HG03103 (cell line): ENCODE data around the gene LAMC2.

ENCODE experiments used
- ATAC-seq: cut with Tn5 transposase; IDR thresholded peaks from one replicate; pipeline ENCODE4 v1.9.1; 2021; ENCODE audit warnings: low read depth; ENCODE audit not compliant: unreplicated experiment

Gene LAMC2

DNA sequence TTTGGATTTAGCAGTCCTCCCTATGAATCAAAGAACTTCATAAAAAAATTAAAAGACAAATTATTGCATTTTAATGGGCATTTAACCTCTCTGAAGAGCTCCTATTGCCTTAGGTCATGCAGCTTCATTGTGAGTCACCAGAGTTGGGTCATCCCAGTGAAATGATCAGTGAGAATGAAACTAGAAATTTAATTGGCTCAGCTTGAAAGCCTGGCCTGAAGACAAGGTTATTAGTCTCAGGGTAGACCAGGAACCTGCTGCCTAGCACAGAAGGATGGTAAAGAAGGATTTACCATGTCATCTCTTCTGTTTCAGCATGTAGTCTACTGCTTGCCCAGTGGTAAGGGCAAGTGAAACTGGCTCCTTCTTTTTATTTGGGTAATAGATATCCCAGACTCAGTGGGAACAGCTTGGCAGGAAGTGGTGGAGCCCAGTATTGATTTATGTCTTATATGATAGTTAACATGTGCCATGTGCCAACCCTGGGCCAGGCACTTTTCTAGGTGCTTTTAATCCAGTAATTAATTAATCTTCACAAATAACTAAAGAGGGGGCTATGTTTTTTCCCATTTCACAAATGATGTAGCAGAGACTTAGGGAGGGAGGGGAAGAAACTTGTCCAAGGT lies 23.6 kb downstream of the LAMC2 start:
- no peak for ATAC-seq

DNA sequence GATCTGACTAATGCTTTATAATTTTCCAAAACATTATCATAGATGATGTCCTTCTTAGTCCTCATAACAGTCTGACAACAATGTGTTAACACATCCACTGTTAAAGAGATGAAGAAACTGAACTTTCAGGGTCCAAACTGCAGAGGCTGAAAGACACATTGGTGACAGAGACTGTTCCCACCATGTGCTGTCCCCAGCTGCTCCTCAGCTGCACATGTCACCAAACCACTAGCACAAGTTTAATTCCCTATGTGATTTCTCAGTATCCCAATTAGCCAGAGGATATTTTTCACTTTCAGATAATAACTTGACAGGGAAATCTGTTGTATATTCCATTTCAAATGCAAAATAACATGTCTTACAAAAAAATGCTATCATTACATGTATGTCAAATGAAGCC lies 24.6 kb downstream of the LAMC2 start:
- ATAC-seq = no peak

DNA sequence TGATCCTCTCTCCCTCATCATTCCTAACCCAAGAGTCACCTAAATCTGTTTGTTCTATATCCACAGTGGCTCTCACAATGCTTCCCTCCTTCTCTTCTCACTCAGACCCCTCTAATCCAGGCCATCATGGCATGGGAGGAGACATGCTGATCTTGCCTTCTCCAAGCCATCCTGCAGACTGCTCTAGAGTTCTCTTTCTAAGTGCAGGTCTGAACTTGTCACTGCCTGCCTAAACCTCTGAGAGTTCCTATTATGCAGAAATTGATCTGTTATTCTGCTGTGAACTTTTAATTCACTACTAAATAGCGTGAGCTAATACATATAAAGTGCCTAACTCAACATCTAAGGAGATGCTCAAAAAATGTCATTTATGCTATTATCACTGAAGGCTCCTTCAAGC lies 26.8 kb downstream of the LAMC2 start:
- ATAC-seq = no peak

DNA sequence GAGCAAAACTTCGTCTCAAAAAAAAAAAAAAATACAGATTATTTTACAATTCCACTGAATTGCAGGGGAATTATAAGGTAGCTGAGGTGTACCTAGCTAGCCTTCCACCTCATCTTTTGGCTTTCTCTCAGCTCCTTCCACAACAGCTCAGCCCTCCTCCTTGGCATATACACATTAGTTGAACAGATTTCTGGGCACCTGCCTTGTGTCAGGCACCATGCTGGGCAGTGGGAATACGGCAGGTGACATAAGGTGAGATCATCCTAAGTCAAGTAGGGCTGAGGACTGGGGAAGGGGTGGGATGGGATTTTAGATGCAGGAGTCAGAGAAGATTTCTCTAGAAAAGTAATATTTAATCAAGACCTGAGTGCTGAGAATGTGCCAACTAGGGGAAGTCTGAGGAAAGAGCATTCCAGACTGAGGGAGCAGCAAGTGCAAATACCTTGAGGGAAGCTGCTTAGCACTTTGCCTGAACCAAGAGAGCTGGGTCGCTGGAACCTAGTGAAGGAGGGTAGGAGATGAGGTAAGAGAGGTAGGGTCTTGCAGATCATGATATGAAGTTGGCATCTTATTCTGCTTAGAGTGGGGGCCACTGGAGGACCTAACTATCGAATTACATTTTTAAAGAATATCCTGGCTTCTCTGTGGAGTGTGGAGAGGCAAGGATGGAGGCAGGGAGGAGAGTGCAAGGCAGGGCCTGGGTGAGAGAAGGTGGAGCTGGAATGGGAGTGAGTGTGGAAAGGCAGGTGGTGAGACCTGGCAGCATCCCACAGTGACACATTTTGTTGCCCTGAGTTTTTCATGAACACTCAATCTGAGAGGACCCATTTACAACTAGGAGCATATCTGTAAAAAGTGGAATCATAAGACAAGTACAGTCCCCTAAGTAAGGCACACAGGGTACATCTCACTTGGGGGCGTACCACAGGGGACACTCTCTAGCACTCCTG lies 28.2 kb downstream of the LAMC2 start:
- ATAC-seq = no peak

DNA sequence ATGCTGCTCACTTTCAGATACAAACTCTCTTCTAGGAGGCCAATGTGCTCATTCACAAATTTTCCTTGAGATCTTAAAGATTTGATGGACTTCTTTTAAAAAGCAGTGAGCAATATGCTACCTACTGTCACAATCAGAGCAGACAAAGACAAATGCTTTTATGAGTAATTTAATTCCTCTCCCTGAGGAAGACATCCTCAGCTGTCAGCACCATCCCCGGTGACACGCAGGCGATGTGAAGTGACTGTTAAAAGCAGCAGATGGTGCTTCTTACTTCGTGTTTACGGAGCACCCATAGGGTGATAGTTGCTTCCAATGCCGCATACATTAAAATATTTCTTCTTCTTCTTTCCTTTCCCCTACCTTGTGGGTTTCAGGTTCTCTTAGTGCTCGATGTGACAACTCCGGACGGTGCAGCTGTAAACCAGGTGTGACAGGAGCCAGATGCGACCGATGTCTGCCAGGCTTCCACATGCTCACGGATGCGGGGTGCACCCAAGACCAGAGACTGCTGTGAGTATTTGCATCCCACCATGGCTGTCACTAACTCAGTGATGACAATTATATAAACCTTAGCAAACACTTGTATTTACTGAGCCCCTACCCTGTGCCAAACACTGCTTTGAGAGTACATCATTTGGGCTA lies 29.1 kb downstream of the LAMC2 start:
- ATAC-seq = no peak

DNA sequence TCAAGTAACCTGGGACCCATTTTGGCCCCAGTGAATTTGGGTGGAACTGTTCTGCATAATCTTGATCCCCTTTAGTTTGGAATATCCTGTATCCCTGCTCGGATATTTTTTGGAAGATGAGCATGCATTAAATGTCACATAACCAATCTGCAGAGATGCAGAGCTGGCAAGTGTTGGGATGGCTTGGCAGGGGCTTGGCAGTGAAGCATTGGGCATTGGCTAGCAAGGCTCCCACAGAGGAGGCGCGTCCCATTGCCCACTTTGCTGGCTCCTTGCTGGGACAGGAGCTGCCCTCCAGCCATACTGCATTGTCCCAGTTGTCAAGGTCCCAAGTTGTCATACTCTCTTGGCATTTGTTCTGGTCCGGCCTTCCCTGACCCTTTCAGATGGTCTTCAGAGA lies 29.9 kb downstream of the LAMC2 start:
- ATAC-seq = no peak

DNA sequence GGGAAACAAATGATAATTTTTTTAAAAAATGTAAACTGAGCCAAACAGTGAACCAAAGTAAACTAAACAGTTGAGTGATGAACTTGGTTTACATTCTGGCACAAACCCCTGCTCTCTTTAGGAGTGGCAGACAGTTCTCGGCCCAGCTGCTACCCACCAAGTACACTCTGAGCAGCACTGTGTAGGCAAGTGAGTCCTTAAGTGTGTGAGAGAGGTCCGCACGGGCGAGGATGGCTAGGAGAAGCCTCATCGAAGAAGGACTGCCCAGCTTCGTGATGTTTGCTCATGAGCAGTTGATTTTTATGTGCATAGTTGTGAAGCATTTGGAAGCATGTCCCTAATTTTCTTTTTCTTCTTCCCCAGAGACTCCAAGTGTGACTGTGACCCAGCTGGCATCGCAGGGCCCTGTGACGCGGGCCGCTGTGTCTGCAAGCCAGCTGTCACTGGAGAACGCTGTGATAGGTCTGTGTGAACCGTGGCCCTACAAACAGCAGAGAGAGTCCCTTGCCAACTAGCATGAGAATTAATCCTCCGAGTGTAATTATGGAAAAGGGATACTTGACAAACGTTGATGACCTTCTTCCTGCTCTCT lies 32.1 kb downstream of the LAMC2 start:
- no peak for ATAC-seq

DNA sequence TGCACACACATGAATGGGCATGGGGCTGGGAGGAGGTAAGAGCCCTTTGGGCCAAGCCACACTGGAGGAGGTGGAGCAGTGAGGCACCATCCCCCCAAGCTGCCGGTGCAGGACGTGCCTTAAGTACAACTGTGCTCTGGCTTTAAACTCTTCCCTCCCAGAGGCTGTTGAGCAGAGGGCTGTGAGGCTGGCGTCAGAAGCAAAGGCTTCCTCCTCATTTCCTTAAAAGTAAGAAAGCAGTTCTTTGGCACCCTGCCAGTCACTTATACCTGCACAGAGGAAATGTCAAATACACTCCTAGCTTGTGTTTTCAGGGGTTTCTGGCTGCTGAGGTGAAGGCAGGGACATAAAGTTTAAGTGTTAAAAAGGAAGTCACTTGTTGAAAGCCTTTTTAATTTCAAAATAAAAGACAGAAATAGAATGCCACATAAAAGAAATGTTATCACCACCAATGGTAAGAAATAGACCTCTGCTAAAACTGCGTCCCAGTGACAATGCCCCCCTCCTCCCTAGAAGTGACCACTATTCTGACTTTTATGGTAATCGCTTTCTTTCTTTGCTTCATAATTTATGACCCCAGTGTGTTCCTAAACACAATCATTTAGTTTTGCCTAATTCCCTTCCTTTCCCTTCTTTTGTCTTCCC lies 33.0 kb downstream of the LAMC2 start:
- ATAC-seq = no peak

DNA sequence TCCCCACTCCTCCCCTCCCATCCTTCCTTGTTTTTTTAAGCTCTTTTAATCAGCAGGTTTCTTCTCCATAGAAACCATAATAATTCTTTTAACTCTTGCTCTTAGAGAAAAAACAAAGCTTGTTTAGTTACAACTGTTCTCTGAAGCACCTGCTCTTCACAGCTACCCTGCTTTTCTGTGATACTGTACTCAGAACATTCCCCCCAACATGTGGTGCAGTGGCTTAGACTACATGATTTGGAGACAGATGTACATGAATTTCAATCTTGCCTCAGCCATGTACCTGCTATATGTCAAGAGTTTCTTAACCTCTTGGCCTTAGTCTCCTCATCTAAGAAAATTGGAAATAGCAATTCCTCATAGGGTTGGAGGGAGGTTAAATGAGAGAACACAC lies 33.5 kb downstream of the LAMC2 start:
- no peak for ATAC-seq

DNA sequence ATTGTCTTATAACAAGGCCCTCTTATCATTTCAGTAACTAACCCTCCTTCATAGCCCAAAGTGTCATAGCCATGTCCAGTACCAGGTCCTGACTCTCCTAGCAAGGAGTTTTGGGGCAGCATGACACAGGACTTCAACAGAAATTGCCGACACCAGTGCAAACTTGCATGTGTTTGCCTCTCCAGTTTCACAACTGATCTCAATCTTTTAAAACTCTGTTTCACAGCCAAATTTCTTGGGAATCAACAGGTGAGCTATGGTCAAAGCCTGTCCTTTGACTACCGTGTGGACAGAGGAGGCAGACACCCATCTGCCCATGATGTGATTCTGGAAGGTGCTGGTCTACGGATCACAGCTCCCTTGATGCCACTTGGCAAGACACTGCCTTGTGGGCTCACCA lies 36.8 kb downstream of the LAMC2 start:
- no peak for ATAC-seq

DNA sequence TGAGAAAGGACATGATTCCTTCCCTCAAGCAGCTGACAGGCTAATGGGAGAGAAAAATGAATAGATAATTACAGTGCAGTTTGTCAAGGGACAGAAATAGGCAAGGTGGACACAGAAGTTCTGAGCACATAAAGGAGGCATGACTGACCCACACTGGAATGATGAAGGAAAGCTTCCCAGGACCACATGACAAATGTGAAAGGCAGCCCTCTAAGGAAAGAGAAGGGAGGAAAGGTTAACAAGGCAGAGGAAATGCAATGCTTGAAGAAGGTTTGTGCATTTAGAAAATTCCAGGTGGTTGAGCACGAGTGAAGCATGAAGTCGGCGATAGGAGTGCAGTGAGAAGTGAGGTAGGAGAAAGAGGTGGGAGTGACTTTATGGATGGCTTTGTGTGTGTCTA lies 37.4 kb downstream of the LAMC2 start:
- no peak for ATAC-seq

DNA sequence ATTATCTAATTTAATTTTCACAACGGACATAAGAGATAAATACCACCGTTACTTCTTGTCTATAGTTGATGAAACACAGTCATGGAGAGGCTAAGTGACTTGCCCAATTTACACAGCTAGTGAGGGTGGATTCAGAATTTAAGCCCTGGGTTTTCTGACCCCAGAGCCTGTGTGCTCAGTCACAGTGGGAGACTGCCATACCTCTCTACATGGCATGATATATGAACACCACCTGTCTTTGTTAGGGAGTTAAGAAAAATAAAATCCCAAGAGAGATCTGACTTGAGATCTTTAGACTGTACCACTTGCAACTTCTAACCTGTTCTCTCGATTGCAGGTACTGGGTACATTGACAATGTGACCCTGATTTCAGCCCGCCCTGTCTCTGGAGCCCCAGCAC lies 40.3 kb downstream of the LAMC2 start:
- no peak for ATAC-seq

DNA sequence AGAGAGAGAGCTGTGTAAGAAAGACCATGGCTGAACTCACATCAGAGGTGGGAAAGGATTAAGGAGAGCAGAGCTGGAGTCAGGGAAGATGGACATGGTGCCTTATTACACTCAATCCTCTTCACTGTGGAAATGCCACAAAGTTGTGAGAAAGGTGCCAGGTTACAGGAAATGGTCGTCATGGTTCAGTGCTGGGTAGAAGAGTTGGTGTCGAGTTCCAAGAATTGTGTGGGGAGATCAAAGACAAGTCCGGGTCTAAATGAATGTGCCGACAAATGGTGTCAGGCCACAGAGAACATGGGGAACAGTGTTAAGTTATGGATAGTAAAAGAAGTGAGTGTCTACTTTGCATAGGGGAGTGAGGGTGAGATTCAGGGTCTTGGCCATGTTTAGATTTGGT lies 40.9 kb downstream of the LAMC2 start:
- no peak for ATAC-seq

DNA sequence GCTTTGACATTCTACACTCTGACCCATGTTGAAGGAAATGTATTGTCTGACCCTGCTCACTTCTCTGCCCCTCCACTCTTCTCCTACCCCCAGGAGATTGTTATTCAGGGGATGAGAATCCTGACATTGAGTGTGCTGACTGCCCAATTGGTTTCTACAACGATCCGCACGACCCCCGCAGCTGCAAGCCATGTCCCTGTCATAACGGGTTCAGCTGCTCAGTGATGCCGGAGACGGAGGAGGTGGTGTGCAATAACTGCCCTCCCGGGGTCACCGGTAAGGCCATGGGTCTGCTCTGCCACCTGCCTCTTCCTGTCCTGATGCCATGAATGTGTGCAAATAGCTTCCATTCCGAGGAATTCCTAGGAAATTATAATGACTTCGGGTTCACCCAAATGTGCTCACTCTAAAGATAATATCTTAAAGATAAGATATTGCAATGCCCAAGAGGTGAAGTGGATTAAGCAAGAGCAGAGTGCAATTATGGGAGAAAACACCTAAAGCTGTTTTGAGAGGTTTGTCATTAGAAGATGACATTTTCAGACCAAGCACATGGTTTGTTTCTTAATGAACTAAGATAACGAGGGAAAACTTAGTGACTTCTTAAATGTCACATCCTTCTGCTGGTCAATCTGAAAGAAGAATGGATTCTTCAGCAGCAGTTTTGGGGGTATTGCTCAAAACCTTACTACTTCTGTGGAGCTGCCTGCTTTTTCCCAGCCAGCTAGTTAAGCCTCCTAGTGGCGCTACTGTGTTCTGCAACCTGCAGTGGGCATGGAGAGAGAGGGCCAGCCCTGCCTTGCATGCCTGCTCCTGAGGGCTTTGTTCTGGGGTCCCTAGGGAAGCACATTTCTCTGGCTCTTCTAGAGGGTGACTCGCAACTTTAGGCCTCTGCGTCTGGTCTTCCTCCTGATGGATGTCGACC lies 41.6 kb downstream of the LAMC2 start:
- ATAC-seq = no peak

DNA sequence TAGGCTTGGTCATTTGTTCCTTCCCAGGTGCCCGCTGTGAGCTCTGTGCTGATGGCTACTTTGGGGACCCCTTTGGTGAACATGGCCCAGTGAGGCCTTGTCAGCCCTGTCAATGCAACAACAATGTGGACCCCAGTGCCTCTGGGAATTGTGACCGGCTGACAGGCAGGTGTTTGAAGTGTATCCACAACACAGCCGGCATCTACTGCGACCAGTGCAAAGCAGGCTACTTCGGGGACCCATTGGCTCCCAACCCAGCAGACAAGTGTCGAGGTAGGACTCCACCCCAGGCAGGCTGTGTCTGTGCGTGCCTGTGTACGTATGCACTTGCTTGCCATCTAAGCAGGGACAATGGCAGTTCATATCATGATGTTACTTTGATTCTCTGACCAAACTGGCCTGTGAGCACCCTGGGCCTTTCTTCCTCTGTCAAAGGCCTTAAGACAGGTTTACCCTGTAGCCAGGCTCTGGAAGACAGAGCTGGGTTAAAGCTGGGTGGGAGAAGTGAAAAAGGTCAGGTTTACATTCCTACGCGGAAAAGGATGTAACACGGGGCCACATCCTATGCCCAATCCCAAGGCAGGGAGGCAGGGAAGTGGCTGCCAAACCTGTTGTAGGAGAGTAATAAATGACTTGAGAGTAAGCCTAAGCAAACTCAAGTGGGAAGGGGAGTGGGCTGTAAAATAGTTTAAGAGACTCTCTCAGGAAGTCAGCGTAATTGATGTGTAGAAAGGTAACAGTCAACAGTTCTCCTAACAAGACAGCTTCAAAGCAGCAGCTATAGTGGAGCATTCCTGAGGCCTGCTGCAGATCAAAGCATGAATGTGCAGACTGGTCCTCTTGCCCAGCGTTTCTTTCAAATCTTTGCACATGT lies 42.5 kb downstream of the LAMC2 start:
- no peak for ATAC-seq

DNA sequence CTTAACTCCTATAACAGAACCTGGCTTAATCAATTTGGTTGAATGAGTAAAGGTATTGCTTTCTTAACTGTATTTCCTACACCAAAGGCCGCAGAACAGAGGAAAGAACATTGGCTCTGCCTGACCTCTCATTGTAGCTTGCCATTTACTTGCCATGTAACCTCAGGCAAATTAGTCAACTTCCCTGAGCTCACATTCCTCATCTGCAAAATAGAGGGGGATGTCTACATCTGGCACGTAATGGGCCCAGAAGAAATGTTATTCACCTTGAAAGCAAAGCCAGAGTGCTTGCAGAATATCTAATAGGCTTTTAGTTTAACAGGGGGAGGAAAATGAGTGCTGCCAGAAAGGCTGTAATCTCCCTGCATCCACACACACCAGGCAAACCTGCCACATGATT lies 44.3 kb downstream of the LAMC2 start:
- no peak for ATAC-seq

DNA sequence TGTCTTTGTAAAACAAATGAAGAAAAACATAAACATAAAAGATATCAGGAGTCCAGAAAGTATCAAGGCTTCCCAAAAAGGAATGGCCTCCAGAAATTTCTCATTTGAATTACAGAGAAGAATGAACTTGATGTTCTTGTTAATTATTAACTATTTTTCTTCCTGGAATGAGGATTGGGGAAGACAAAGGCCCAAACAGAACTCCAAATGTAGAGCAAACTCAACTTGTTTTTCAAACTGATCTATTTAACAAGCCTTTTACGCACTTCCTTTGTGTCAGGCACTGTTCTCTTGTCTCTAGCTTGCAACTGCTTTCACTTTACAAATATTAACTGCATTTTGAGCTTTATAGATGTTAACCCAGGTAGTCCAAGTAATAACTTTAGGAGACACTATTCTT lies 45.5 kb downstream of the LAMC2 start:
- ATAC-seq = no peak

DNA sequence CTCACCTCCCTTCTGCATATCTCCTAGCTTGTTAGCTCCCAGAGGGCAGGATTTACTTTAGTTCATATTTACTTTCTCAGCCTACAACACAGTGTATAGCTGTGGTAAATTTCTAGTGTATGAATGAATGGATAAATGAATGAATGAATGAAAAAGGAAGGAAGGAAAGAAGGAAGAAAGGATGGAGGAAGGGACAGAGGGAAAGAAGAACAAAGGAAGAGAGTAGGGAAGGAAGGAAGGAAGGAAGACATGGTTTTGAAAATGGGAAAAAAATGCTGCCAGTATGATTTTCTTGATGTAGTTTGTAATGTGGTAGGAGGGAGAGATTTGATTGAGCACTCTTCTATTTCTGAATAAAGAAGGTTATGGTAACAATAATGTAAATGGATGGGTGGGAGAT lies 47.0 kb downstream of the LAMC2 start:
- no peak for ATAC-seq
